ENCODE data around the gene AMD1. TPM values are rescaled to one million over a fixed set of nuclear protein-coding genes. Genes with fewer than 3 reads are reported as not detected.
"Not testable (repeated sequence)": the region's sequence is repeated elsewhere in the genome, so short reads cannot be mapped to it uniquely, and the experiment has no call there.

Gene AMD1
- total RNA-seq, 1 experiment from 2014 or later: 193 TPM

GRCh38 chr6:110886555-110887167, 12.1 kb downstream of the AMD1 start:
- no peak overlapping the region for H3K27ac ChIP-seq
- H3K27me3 ChIP-seq: no peaks in the 10 kb centered on the region
- H3K36me3 ChIP-seq: peaks cover 58% of the 10 kb centered on the region
- no peak overlapping the region for H3K4me3 ChIP-seq
- no peak for DNase-seq
- no peaks in the 10 kb centered on the region for H3K4me1 ChIP-seq
- H3K9me3 ChIP-seq (replicated peaks): no peaks in the 10 kb centered on the region

- no peaks in the 10 kb centered on the region for H3K4me1 ChIP-seq
- no peak for DNase-seq
- H3K9me3 ChIP-seq (replicated peaks): no peaks in the 10 kb centered on the region
- no peak overlapping the region for H3K4me3 ChIP-seq
- H3K27ac ChIP-seq: no peak overlapping the region
- no peaks in the 10 kb centered on the region for H3K27me3 ChIP-seq
- H3K36me3 ChIP-seq: peaks cover 73% of the 10 kb centered on the region
Measured at GRCh38 chr6:110890288-110890687, 15.7 kb downstream of the AMD1 start.

GRCh38 chr6:110895907-110896608, 21.5 kb downstream of the AMD1 start:
- Histone ChIP-seq H3K27ac (no peak overlapping the region), H3K36me3 (peaks cover 85% of the 10 kb centered on the region), H3K27me3 (no peaks in the 10 kb centered on the region), H3K9me3 (replicated peaks) (no peaks in the 10 kb centered on the region), H3K4me3 (no peak overlapping the region), H3K4me1 (no peaks in the 10 kb centered on the region)
- DNase-seq: no peak

- no peaks in the 10 kb centered on the region for H3K4me1 ChIP-seq
- peaks cover 71% of the 10 kb centered on the region for H3K36me3 ChIP-seq
- no peaks in the 10 kb centered on the region for H3K27me3 ChIP-seq
- no peak for DNase-seq
- no peak overlapping the region for H3K4me3 ChIP-seq
- no peak overlapping the region for H3K27ac ChIP-seq
- no peaks in the 10 kb centered on the region for H3K9me3 ChIP-seq (replicated peaks)
Measured at GRCh38 chr6:110897433-110897832, 22.8 kb downstream of the AMD1 start.

GRCh38 chr6:110898111-110898510, 23.5 kb downstream of the AMD1 start:
- Histone ChIP-seq H3K36me3 (peaks cover 64% of the 10 kb centered on the region), H3K4me1 (no peaks in the 10 kb centered on the region), H3K9me3 (replicated peaks) (no peaks in the 10 kb centered on the region; the same call in 1 of the 2 replicates), H3K27ac (no peak overlapping the region), H3K4me3 (no peak overlapping the region), H3K27me3 (no peaks in the 10 kb centered on the region)
- no peak for DNase-seq

GRCh38 chr6:110900028-110900598, 25.5 kb downstream of the AMD1 start:
- H3K27ac ChIP-seq: no peak overlapping the region
- no peaks in the 10 kb centered on the region for H3K4me1 ChIP-seq
- H3K4me3 ChIP-seq: no peak overlapping the region
- H3K36me3 ChIP-seq: peaks cover 56% of the 10 kb centered on the region
- DNase-seq: no peak
- H3K27me3 ChIP-seq: no peaks in the 10 kb centered on the region
- H3K9me3 ChIP-seq (replicated peaks): peaks cover 12% of the 10 kb centered on the region

GRCh38 chr6:110901601-110902000, 27.0 kb downstream of the AMD1 start:
- DNase-seq, H3K4me3 ChIP-seq, H3K27me3 ChIP-seq, H3K27ac ChIP-seq, H3K4me1 ChIP-seq: not testable (repeated sequence)
- peaks cover 41% of the 10 kb centered on the region for H3K36me3 ChIP-seq
- peaks cover 18% of the 10 kb centered on the region for H3K9me3 ChIP-seq (replicated peaks)

- Histone ChIP-seq H3K27ac (no peak overlapping the region), H3K4me1 (no peaks in the 10 kb centered on the region), H3K27me3 (no peaks in the 10 kb centered on the region), H3K9me3 (replicated peaks) (peaks cover 18% of the 10 kb centered on the region), H3K4me3 (no peak overlapping the region), H3K36me3 (peaks cover 36% of the 10 kb centered on the region)
- DNase-seq: no peak
Measured at GRCh38 chr6:110902091-110902490, 27.5 kb downstream of the AMD1 start.

- peaks cover 30% of the 10 kb centered on the region for H3K9me3 ChIP-seq (replicated peaks)
- not testable (repeated sequence) for H3K27ac ChIP-seq, H3K36me3 ChIP-seq, H3K4me1 ChIP-seq, H3K4me3 ChIP-seq, H3K27me3 ChIP-seq, DNase-seq
Measured at GRCh38 chr6:110906273-110906672, 31.7 kb downstream of the AMD1 start.

GRCh38 chr6:110930781-110931180, 56.2 kb downstream of the AMD1 start:
- H3K4me3 ChIP-seq: no peak overlapping the region
- no peak overlapping the region for H3K27ac ChIP-seq
- no peak for DNase-seq

GRCh38 chr6:110933912-110934311, 59.3 kb downstream of the AMD1 start:
- no peaks in the 10 kb centered on the region for H3K27me3 ChIP-seq
- no peak overlapping the region for H3K27ac ChIP-seq
- no peaks in the 10 kb centered on the region for H3K4me1 ChIP-seq
- no peak for DNase-seq
- H3K4me3 ChIP-seq: no peak overlapping the region
- no peaks in the 10 kb centered on the region for H3K36me3 ChIP-seq
- no peaks in the 10 kb centered on the region for H3K9me3 ChIP-seq (replicated peaks)

More at GRCh38 chr6:110930781-110931180, 56.2 kb downstream of the AMD1 start:
- Histone ChIP-seq H3K36me3 (no peaks in the 10 kb centered on the region), H3K4me1 (no peaks in the 10 kb centered on the region), H3K9me3 (replicated peaks) (no peaks in the 10 kb centered on the region), H3K27me3 (no peaks in the 10 kb centered on the region)

- Histone ChIP-seq H3K9me3 (replicated peaks) (no peaks in the 10 kb centered on the region), H3K4me3 (no peak overlapping the region), H3K36me3 (no peaks in the 10 kb centered on the region), H3K27me3 (no peaks in the 10 kb centered on the region), H3K27ac (no peak overlapping the region), H3K4me1 (no peaks in the 10 kb centered on the region)
- no peak for DNase-seq
Measured at GRCh38 chr6:110934381-110934898, 59.9 kb downstream of the AMD1 start.

GRCh38 chr6:110935171-110935570, 60.6 kb downstream of the AMD1 start:
- Histone ChIP-seq H3K36me3 (no peaks in the 10 kb centered on the region), H3K4me1 (no peaks in the 10 kb centered on the region), H3K27me3 (no peaks in the 10 kb centered on the region), H3K27ac (no peak overlapping the region), H3K9me3 (replicated peaks) (no peaks in the 10 kb centered on the region), H3K4me3 (no peak overlapping the region)
- DNase-seq: no peak

- Histone ChIP-seq H3K36me3 (no peaks in the 10 kb centered on the region), H3K9me3 (replicated peaks) (no peaks in the 10 kb centered on the region), H3K4me1 (no peaks in the 10 kb centered on the region), H3K27ac (no peak overlapping the region), H3K27me3 (no peaks in the 10 kb centered on the region), H3K4me3 (no peak overlapping the region)
- DNase-seq: no peak
Measured at GRCh38 chr6:110938171-110938570, 63.6 kb downstream of the AMD1 start.

- Histone ChIP-seq H3K9me3 (replicated peaks) (no peaks in the 10 kb centered on the region), H3K36me3 (no peaks in the 10 kb centered on the region), H3K4me1 (no peaks in the 10 kb centered on the region), H3K4me3 (no peak overlapping the region), H3K27me3 (no peaks in the 10 kb centered on the region), H3K27ac (no peak overlapping the region)
- DNase-seq: no peak
Measured at GRCh38 chr6:110939429-110940200, 65.0 kb downstream of the AMD1 start.

Measured in SJCRH30 (cell line).